HG03457 (cell line): ENCODE measurements around the gene FGF7.
"Not testable (repeated sequence)": the region's sequence is repeated elsewhere in the genome, so short reads cannot be mapped to it uniquely, and the experiment has no call there.

Source experiments
- ATAC-seq: cut with Tn5 transposase; IDR thresholded peaks from one replicate; pipeline ENCODE4 v1.9.1; 2021; ENCODE audit warnings: moderate number of reproducible peaks; ENCODE audit not compliant: unreplicated experiment

Gene FGF7, protein sequence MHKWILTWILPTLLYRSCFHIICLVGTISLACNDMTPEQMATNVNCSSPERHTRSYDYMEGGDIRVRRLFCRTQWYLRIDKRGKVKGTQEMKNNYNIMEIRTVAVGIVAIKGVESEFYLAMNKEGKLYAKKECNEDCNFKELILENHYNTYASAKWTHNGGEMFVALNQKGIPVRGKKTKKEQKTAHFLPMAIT

DNA sequence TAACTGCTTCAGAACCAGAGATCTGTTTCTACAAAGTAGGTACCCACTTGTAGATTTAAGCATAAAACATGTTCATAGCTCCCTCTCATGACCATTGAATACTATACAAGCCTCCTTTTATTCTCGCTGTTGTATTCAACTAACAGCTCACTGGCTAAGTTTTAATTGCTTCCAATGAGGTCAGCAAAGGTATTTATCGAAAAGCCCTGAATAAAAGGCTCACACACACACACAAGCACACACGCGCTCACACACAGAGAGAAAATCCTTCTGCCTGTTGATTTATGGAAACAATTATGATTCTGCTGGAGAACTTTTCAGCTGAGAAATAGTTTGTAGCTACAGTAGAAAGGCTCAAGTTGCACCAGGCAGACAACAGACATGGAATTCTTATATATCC lies at the start of gene FGF7:
TSS of gene FGF7 (plus strand) at position 222 of the 400 bp plus-strand sequence. CDS start 1,056 bp downstream, outside the sequence.
- no peak for ATAC-seq

GRCh38 chr15:49379996-49380395 lies 43.0 kb upstream of the FGF7 start:
- no peak for ATAC-seq

- no peak for ATAC-seq
Observed at GRCh38 chr15:49380912-49381311, 42.1 kb upstream of the FGF7 start.

- no peak for ATAC-seq
Observed at GRCh38 chr15:49382394-49382793, 40.6 kb upstream of the FGF7 start.

DNA sequence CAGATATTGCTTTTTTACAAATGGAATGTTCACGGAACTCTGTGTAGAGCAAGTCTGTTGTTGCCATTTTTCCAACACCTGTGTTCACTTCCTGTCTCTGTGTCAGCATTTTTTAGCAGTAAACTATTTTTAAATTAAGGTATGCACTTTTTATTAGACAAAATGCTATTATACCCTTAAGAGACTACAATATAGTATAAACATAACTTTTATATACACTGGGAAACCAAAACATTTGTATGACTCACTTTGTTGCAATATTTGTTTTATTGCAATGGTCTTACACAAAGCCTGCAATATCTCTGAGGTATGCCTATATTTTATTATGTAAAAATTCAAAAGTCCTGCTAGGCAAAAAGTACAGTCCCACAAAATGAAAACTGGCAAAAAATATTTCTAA lies 39.8 kb upstream of the FGF7 start:
- ATAC-seq, result no peak

DNA sequence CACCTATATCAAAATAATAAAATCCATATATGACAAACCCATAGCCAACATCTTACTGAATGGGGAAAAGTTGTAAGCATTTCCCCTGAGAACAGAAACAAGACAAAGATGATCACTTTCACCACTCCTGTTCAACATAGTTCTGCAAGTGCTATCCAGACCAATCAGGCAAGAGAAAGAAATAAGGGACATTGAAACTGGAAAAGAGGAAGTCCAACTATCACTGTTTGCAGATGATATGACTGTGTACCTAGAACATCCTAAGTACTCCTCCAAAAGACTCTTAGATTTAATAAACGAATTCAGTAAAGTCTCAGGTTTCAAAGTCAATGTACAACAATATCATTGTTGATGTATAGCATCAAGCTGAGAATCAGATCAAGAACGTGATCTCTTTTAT lies 35.6 kb upstream of the FGF7 start:
- no peak for ATAC-seq

GRCh38 chr15:49402515-49403296 lies 20.3 kb upstream of the FGF7 start:
- ATAC-seq, result not testable (repeated sequence)

- ATAC-seq, result no peak
Observed at GRCh38 chr15:49406352-49407118, 16.5 kb upstream of the FGF7 start.

DNA sequence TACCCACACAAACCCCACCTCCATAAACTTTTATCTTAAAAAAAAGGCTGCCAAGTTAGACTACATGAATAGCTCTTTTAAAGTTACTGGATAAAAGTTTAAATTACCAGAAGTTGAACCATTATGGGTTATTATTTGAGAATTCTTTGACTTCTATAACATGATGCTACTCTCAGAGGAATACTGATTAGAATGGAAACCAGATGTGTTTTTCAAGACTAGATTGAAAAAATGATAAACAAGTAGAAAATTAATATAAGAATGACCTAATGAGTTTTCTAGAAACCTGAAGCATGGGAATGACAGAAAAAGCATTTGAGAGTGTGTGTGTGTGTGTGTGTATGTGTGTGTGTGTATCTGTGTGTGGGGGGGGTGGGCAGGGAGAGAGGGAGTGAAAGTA lies 12.4 kb upstream of the FGF7 start:
- no peak for ATAC-seq

GRCh38 chr15:49412797-49413196 lies 10.2 kb upstream of the FGF7 start:
- ATAC-seq, result no peak

- no peak for ATAC-seq
Observed at GRCh38 chr15:49415149-49415548, 7.9 kb upstream of the FGF7 start.

DNA sequence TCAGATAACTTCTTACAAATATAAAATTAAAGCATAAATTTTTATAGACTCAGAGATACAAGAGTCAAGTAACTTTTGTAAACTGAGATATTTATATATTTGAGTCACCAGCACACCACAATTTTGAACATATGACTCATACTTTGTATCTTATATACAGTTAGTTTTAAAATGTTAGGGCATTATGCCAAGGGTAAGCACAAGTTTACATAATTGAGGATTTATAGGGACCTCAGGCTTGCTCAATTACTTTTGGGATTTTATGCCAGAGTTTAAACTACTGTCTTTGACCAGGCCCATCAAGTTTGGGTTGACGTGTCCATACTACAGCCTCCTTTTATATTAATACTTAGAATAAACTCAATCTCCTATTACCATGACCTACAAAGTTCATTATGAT lies 7.4 kb upstream of the FGF7 start:
- no peak for ATAC-seq

- ATAC-seq, result no peak
Observed at GRCh38 chr15:49418811-49419210, 4.2 kb upstream of the FGF7 start.

DNA sequence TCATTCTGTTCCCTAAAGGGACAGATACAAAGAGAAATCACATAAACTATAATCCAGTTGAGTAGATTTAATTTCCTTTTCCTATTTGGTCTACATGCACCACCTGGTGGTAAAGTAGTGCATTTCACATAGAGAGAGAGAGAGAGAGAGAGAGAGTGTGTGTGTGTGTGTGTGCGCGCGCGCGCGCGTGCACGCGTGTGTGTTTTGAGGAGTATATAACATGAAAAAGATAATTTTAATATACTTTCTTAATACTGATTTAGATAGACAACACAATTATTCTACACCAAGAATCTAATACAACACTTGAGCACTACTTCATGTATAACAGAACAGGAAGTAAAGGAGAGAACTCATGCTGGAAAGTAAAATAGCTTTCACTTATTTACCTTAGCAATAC lies 1.1 kb upstream of the FGF7 start:
- ATAC-seq, result no peak

- ATAC-seq, result no peak
Observed at GRCh38 chr15:49423901-49424550, 984 bp downstream of the FGF7 start.

DNA sequence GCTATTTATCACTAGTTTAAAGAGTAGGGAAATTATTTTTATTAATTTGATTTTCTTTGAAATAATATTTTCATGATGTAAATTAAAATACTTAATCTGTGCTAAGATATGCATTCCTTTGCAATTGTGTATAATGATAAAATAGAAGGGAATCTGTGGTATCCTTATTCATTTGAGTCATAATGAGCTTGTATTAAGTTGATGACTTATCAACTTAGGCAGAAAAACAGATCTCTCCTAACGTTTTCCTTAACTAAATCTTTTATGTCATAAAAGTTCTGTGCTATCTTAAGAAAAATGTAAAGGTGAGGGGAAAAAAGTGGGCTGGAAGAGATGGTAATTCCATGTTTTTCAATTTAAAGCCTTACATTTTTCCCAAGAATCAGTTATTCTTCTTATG lies 1.9 kb downstream of the FGF7 start:
- ATAC-seq, result no peak

GRCh38 chr15:49427372-49427771 lies 4.3 kb downstream of the FGF7 start:
- ATAC-seq, result no peak

DNA sequence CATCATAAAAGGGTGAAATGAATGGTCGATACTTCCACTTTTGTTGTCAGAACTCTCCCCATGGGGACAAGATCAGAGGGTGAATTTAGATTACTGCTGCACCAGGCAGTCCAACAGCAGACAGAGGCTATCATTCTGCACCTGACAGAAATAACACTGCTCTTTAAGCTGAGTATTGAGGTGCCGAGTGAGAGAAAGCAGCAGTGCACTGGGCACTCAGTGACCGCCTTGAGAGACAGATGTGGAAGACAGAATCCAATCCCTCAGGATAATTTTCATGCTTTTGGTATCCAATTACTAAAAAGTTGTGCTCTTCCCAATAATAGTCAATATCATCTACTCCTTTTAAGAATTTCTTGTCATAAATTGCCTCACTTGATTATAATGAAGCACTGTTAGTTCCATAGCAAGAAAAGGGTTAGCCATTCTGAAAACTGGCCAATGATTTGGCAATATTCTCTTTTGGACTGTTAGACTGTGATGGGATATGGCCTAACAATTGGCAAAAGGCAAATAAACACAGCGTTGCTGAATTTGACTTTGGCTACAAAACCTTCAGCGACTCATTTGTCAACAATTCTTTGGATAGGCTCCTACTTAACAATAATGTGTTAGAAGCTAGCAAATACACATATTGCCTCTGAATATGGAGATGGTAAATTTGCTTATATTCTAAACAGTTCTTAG lies 5.5 kb downstream of the FGF7 start:
- no peak for ATAC-seq

GRCh38 chr15:49430046-49430445 lies 7.0 kb downstream of the FGF7 start:
- ATAC-seq, result no peak

DNA sequence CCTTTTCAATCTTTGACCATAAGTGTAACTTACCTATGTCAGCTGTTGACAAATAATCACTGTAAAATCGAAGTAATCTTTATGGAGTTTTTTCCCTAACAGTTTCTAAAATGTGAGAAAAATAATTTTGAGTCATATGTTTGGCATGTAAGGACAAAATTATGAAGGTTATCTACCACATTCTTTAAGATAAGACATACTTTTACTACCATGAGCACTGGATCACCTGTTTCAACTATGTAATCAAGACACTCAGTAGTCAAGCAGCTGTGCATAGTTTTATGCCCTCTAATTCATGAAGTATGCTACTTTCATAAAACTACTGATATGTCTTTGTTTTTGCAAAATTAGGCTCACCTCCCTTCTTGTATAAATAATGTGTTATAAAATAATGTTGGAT lies 12.1 kb downstream of the FGF7 start:
- no peak for ATAC-seq

DNA sequence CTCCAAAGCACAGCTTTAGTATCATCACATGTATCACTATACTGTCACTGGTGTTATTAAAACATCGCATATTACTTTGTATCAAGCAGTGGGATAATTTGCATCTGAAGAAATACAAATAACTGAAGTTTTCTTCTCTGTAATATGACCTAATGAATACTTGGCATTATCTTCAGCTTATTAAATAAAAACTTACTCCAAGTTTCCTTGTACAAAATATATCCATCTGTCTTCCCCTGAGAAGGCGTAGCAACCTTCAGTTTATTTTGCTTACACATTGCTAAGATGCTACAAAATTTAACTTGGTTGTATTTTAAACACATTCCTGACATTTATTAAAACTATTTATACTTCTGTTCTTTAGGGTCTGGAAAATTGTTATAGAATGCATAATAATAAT lies 13.7 kb downstream of the FGF7 start:
- ATAC-seq, result no peak
